GM23338 (cell line): Measurements from ENCODE around the gene USP20. TPM values are rescaled to one million over a fixed set of nuclear protein-coding genes. Genes with fewer than 3 reads are reported as not detected.

Source experiments
- ATAC-seq: fragments of 200-7000 bp; cut with Tn5 transposase; 3 replicates; pipeline ENCODE4 v1.9.1; 2020
- DNase-seq: peaks from one replicate; pipeline ENCODE4 v3.0.0-alpha.2; 2015; ENCODE audit warnings: low spot score
- H2AFZ ChIP-seq: fragments of 200-600 bp; sonication (generic); 2 replicates; pipeline ENCODE4 v1.8.0; 2016; ENCODE audit warnings: antibody characterized with exemption, mild to moderate bottlenecking, moderate library complexity
- H3F3A ChIP-seq: fragments of 200-600 bp; sonication (generic); replicated peaks from 2 replicates; pipeline ENCODE4 v1.8.0; 2017; ENCODE audit warnings: antibody characterized with exemption, mixed run types, low read depth
- H3K27ac ChIP-seq: fragments of 200-600 bp; sonication (generic); 2 replicates; pipeline ENCODE4 v1.6.1; 2016; ENCODE audit warnings: low read depth
- H3K27me3 ChIP-seq: fragments of 200-600 bp; sonication (generic); 2 replicates; pipeline ENCODE4 v1.8.0; 2016; ENCODE audit warnings: mild to moderate bottlenecking, mixed run types, moderate library complexity; ENCODE audit not compliant: insufficient read depth
- H3K36me3 ChIP-seq: fragments of 200-600 bp; sonication (generic); 2 replicates; pipeline ENCODE4 v1.8.0; 2016; ENCODE audit warnings: mild to moderate bottlenecking; ENCODE audit not compliant: insufficient read depth
- H3K4me1 ChIP-seq: fragments of 200-600 bp; sonication (generic); 2 replicates; pipeline ENCODE4 v1.8.0; 2016; ENCODE audit warnings: mild to moderate bottlenecking, moderate library complexity; ENCODE audit not compliant: insufficient read depth
- H3K4me2 ChIP-seq: fragments of 200-600 bp; sonication (generic); 2 replicates; pipeline ENCODE4 v1.7.1; 2017; ENCODE audit warnings: mixed run types
- H3K4me3 ChIP-seq: fragments of 200-600 bp; sonication (generic); 2 replicates; pipeline ENCODE4 v1.6.1; 2016; ENCODE audit warnings: mixed run types
- H3K79me2 ChIP-seq: fragments of 200-600 bp; sonication (generic); replicated peaks from 2 replicates; pipeline ENCODE4 v1.8.0; 2017; ENCODE audit warnings: mild to moderate bottlenecking; ENCODE audit not compliant: insufficient read depth
- H3K9me2 ChIP-seq: fragments of 200-600 bp; sonication (generic); 2 replicates; pipeline ENCODE4 v1.8.0; 2017; ENCODE audit not compliant: insufficient read depth
- H4K20me1 ChIP-seq: fragments of 200-600 bp; sonication (generic); replicated peaks from 2 replicates; pipeline ENCODE4 v1.8.0; 2017; ENCODE audit warnings: mild to moderate bottlenecking; ENCODE audit not compliant: insufficient read depth
- H3K27ac Mint-ChIP-seq: 2 replicates; pipeline ENCODE4 v1.8.0; 2020; ENCODE audit warnings: inconsistent platforms, mild to moderate bottlenecking, moderate library complexity, mixed read lengths
- H3K27me3 Mint-ChIP-seq: 3 replicates; pipeline ENCODE4 v1.8.0; 2022; ENCODE audit warnings: low read depth, mild to moderate bottlenecking, moderate library complexity, mixed read lengths, inconsistent platforms; ENCODE audit not compliant: insufficient read depth, poor library complexity
- H3K36me3 Mint-ChIP-seq: 3 replicates; pipeline ENCODE4 v1.8.0; 2021; ENCODE audit warnings: low read depth, mild to moderate bottlenecking, inconsistent platforms, moderate library complexity, mixed read lengths
- H3K4me1 Mint-ChIP-seq: 3 replicates; pipeline ENCODE4 v1.8.0; 2020; ENCODE audit warnings: mild to moderate bottlenecking, inconsistent platforms, mixed read lengths
- H3K4me3 Mint-ChIP-seq: 3 replicates; pipeline ENCODE4 v1.8.0; 2021; ENCODE audit warnings: moderate library complexity, mild to moderate bottlenecking, inconsistent platforms, mixed read lengths
- H3K9me3 Mint-ChIP-seq: 3 replicates; pipeline ENCODE4 v1.8.0; 2020; ENCODE audit warnings: moderate library complexity, mild to moderate bottlenecking, inconsistent platforms, mixed read lengths
- CREB1 ChIP-seq: fragments of 250-450 bp; sonication (Bioruptor Pico); IDR thresholded peaks from 2 replicates; pipeline ENCODE4 v1.5.0; 2020; ENCODE audit warnings: low read depth, mild to moderate bottlenecking, moderate library complexity
- CTCF ChIP-seq, 2 experiments: fragments of 200-600 bp in 1 of 2; sonication (generic) in 1 of 2; conservative IDR thresholded peaks; 2 replicates each; pipeline versions ENCODE4 v1.5.1 to v1.6.1; 2016 to 2017; ENCODE audit warnings: antibody characterized with exemption in 2 of 2, low read depth in 2 of 2, mild to moderate bottlenecking in 2 of 2, moderate library complexity in 1 of 2
- ETS1 ChIP-seq: IDR thresholded peaks from 2 replicates; pipeline ENCODE4 v1.6.1; 2016; ENCODE audit warnings: antibody characterized with exemption
- EZH2 ChIP-seq: fragments of 200-600 bp; sonication (generic); IDR thresholded peaks from one replicate; pipeline ENCODE4 v1.8.0; 2017; ENCODE audit warnings: antibody characterized with exemption, mild to moderate bottlenecking, low read depth; ENCODE audit not compliant: unreplicated experiment
- EZH2phosphoT487 ChIP-seq: fragments of 200-600 bp; sonication (generic); IDR thresholded peaks from one replicate; pipeline ENCODE4 v1.8.1; 2018; ENCODE audit warnings: antibody characterized with exemption; ENCODE audit not compliant: unreplicated experiment
- JUNB ChIP-seq: IDR thresholded peaks from one replicate; pipeline ENCODE4 v1.6.1; 2016; ENCODE audit warnings: antibody characterized with exemption; ENCODE audit not compliant: unreplicated experiment
- NANOG ChIP-seq: IDR thresholded peaks from 2 replicates; pipeline ENCODE4 v1.6.1; 2016; ENCODE audit warnings: antibody characterized with exemption, borderline replicate concordance
- POLR2AphosphoS5 ChIP-seq: IDR thresholded peaks from 2 replicates; pipeline ENCODE4 v1.6.1; 2016; ENCODE audit warnings: antibody characterized with exemption, low read depth
- REST ChIP-seq: IDR thresholded peaks from one replicate; pipeline ENCODE4 v1.6.1; 2018; ENCODE audit warnings: antibody characterized with exemption; ENCODE audit not compliant: unreplicated experiment
- STAT1 ChIP-seq: IDR thresholded peaks from one replicate; pipeline ENCODE4 v1.6.1; 2016; ENCODE audit warnings: antibody characterized with exemption; ENCODE audit not compliant: unreplicated experiment
- ZNF114 ChIP-seq: fragments of 250-450 bp; sonication (Bioruptor Pico); IDR thresholded peaks from 2 replicates; pipeline ENCODE4 v1.5.0; 2020; ENCODE audit warnings: mild to moderate bottlenecking, moderate library complexity
- ZNF331 ChIP-seq: fragments of 250-450 bp; sonication (Bioruptor Pico); IDR thresholded peaks from 2 replicates; pipeline ENCODE4 v1.5.0; 2020; ENCODE audit warnings: low read depth, mild to moderate bottlenecking, moderate library complexity
- ZNF462 ChIP-seq: fragments of 250-450 bp; sonication (Bioruptor Pico); IDR thresholded peaks from 2 replicates; pipeline ENCODE4 v1.5.0; 2020; ENCODE audit warnings: mild to moderate bottlenecking, moderate library complexity
- polyA plus RNA-seq: library from polyadenylated mRNA; unstranded; fragments of >200 nt; fragmentation: Nextera tagmentation; extraction: Ambion mirVana; gene quantifications from 2 replicates; pipeline ENCODE4 v1.2.1, GENCODE V29; 2016
- total RNA-seq: library from RNA; depleted of rRNA; stranded (reverse); fragments of >200 nt; shearing (Covaris generic); gene quantifications from 2 replicates; pipeline ENCODE4 v1.2.3, GENCODE V29; 2014

The USP20 gene
- total and polyA plus RNA-seq, 2 experiments from 2014 or later, result 10.4 to 13.0 TPM

- H3K27ac Mint-ChIP-seq, result no peak overlapping the region
- no peaks in the 10 kb centered on the region; the same call in 2 of the 3 replicates for H3K9me3 Mint-ChIP-seq
- Histone ChIP-seq H3K9me2 (no peaks in the 10 kb centered on the region), H3K36me3 (peaks cover 26% of the 10 kb centered on the region), H3K27me3 (no peaks in the 10 kb centered on the region), H3K27ac (no peak overlapping the region), H3K4me1 (peaks cover 20% of the 10 kb centered on the region), H4K20me1 (no peaks in the 10 kb centered on the region), H3F3A (peaks cover 4% of the 10 kb centered on the region; the same call in 1 of the 2 replicates), H2AFZ (no peak overlapping the region), H3K79me2 (peaks cover 11% of the 10 kb centered on the region), H3K4me2 (no peak overlapping the region), H3K4me3 (no peak overlapping the region)
- ATAC-seq (no peak), DNase-seq (no peak)
- peaks cover 43% of the 10 kb centered on the region for H3K36me3 Mint-ChIP-seq
- peaks cover 26% of the 10 kb centered on the region for H3K4me1 Mint-ChIP-seq
- H3K27me3 Mint-ChIP-seq, result peaks cover 10% of the 10 kb centered on the region
- no peak for TF ChIP-seq CREB1 (CRISPR knock-in tag)
- no peak for TF ChIP-seq NANOG
- no peak for TF ChIP-seq STAT1
- TF ChIP-seq ZNF331 (CRISPR knock-in tag), result no peak
- no peak for TF ChIP-seq EZH2
- no peak for TF ChIP-seq ZNF462 (CRISPR knock-in tag)
- no peak for TF ChIP-seq CTCF (conservative IDR thresholded peaks at IDR 0.05; ENCODE audit: low read depth in 2 of 2)
- no peak for TF ChIP-seq ETS1
- no peak for TF ChIP-seq REST
- no peak for TF ChIP-seq ZNF114 (CRISPR knock-in tag)
- TF ChIP-seq JUNB, result no peak
- no peak for TF ChIP-seq EZH2phosphoT487
- no peak for TF ChIP-seq POLR2AphosphoS5
- peak overlapping the region; percentile 98; the same call in 2 of the 3 replicates for H3K4me3 Mint-ChIP-seq
These were observed 2.3 kb upstream of the USP20 start for GRCh38 chr9:129832982-129833381.
